GM21576 (cell line): ENCODE measurements around the gene USP32.
"Not testable (repeated sequence)": the region's sequence is repeated elsewhere in the genome, so short reads cannot be mapped to it uniquely, and the experiment has no call there.

ENCODE experiments used
- ATAC-seq: cut with Tn5 transposase; IDR thresholded peaks from one replicate; pipeline ENCODE4 v1.9.1; 2021; ENCODE audit warnings: mild to moderate bottlenecking, moderate library complexity; ENCODE audit not compliant: unreplicated experiment

USP32 gene

DNA sequence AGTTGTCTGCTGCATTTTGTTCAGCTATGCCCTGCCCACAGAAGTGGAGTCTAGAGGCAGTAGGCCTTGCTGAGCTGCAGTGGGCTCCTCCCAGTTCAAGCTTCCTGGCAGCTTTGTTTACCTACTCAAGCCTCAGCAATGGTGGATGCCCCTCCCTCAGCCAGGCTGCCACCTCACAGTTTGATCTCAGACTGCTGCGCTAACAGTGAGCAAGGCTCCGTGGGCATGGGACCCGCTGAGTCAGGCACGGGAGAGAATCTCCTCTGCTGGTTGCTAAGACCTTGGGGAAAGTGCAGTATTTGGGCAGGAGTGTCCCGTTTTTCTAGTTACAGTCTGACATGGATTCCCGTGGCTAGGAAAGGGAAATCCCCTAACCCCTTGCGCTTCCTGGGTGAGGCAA lies 49.4 kb downstream of the USP32 start:
- not testable (repeated sequence) for ATAC-seq

- no peak for ATAC-seq
Observed at GRCh38 chr17:60335289-60335688, 56.6 kb downstream of the USP32 start.

DNA sequence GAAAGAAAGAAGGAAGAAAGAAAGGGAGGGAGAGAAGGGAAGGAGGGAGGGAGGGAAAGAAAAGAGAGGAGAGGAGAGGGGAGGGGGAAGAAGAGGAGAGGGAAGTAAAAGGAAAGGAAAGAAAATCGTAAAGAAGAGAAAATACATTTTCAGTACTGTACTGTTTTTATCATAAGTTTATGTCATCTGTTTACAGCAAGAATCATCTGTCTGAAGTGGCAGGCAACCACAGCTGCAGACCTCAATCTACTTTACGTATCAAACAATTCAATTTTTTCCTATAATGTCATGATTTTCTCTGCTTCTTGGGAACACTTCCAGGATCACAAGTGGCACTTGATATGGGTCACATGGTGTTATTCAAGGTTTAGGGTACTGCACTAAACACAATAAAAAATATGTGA lies 58.3 kb downstream of the USP32 start:
- ATAC-seq, result no peak

DNA sequence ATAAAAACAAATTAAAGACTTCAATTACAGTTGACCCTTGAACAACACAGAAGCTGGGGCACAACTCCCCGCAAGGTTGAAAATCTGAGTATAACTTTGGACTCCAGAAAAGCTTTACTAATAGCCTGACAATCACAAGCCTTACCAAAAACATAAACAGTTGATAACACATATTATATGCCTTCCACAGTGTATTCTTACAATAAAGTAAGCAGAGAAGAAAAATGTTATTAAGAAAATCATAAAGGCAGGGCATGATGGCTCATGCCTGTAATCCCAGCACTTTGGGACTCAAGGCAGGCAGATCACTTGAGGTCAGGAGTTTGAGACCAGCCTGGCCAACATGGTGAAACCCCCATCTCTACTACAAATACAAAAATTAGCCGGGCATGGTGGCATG lies 58.9 kb downstream of the USP32 start:
- ATAC-seq, result not testable (repeated sequence)

DNA sequence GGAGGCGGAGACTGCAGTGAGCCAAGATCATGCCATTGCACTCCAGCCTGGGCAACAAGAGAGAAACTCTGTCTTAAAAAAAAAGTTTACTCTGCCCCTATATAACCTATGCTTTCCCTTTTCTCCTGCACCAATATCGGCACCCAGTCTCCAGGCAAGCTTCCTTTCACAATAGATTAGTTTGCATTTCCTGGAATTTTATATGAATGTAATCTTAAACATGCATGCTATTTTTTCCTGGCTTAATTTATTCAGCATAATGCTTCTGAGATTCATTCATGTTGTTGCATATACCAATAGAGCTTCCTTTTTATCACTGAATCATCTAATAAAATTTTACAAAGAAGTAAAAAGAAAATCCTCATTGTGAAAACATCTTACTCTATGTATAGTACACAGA lies 59.4 kb downstream of the USP32 start:
- ATAC-seq, result no peak

GRCh38 chr17:60330731-60331130 lies 61.2 kb downstream of the USP32 start:
- ATAC-seq, result no peak

DNA sequence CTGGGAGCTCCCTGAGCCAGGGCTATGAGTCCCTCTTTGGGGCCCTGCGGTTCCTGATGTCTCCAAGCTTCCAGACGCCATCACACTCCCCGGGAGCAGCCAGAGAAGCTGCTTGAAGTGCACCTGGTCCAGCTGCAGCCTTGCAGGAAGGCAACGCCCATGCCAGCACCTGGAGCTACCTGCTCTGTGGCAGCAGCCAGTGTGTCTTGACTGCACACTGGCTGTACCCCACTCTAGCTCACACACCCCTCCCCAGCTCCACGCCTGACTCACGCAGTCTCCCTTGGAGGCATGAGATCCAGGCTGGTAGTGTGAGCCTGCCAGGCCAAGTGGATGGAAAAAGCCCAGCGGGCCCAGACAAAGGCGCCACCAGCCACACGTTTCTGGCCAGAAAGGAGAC lies 63.3 kb downstream of the USP32 start:
- no peak for ATAC-seq

GRCh38 chr17:60327901-60328273 lies 64.0 kb downstream of the USP32 start:
- no peak for ATAC-seq

DNA sequence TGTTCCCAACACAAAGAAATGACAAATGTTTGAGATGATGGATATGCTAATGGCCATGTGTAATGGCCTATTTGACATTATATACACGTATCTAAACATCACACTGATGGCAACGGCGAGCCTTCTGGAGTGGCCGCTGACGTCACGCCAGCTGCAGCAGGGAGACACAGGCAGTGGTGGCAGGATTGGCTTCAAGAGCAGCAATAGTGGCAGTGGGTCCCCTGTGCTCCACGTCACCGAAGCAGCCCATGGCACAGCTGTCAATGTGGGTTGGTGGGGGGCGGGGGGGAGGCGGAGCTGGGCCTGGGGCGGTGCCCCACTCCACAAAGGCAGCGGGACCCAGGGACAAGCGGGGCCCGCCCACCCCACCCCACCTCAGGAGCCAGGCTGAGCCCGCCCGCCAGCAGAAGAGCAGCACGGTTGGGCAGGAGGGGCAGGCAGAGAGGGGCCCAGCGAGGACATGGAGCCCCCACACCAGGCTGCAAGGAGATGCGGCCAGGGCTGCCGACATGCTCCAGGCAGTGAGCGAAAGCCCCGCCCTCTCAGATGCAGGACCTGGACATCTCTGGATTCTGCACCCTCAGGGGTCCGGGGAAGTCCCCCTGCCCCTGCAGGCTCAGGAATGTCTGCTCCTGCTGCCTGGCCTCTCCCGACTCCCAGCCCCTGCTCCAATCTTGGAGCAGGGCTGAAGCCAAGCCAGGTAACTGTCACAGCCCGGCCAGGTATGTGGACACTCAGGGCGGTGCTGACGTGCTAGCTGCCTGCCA lies 64.6 kb downstream of the USP32 start:
- no peak for ATAC-seq

DNA sequence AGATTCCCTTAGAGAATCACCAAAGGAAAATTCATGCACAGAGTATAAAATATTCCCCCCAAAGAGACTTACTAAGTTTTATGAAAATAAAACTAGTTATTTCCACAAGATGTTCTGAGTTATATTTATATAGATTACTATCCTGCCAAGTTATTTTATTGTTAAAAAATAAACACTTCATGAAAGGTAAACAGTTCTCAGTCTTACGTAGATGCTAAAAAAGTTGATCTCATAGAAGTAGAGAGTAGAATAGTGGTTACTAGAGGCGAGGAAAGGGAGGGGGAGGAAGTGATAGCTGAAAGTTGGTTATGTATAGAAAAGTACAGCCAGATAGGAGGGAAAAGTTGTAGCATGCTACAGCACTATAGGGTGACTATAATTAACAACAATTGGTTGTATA lies 65.2 kb downstream of the USP32 start:
- no peak for ATAC-seq

DNA sequence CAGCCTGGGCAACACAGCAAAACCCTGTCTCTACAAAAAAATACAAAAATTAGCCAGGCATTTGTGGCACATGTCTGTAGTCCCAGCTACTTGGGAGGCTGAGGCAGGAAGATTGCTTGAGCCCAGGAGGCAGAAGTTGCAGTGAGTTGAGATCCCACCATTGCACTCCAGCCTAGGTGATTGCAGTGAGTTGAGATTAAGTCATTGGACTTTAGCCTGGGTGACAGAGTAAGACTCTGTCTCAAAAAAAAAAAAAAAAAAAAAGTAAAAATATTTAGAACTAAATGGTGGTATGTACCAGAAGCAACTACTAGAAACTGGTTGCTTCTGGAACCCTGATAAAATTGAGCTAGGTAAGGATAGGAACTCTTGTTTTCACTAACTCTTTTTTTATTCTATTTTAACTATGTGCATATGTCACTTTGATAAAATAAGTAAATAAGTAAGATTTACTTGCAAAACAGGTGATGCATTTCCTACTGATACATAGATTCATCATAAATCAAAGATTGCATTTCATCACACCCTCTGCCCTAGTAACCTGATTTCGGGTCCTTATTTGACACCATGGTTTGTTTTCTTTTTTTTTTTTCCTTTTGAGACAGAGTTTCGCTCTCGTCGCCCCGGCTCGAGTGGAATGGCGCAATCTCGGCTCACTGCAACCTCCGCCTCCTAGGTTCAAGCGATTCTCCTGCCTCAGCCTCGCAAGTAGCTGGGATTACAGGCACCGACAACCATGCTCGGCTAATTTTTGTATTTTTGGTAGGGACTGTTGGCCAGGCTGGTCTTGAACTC lies 66.0 kb downstream of the USP32 start:
- no peak for ATAC-seq

- no peak for ATAC-seq
Observed at GRCh38 chr17:60323754-60324153, 68.2 kb downstream of the USP32 start.

GRCh38 chr17:60322056-60322387 lies 69.9 kb downstream of the USP32 start:
- no peak for ATAC-seq

DNA sequence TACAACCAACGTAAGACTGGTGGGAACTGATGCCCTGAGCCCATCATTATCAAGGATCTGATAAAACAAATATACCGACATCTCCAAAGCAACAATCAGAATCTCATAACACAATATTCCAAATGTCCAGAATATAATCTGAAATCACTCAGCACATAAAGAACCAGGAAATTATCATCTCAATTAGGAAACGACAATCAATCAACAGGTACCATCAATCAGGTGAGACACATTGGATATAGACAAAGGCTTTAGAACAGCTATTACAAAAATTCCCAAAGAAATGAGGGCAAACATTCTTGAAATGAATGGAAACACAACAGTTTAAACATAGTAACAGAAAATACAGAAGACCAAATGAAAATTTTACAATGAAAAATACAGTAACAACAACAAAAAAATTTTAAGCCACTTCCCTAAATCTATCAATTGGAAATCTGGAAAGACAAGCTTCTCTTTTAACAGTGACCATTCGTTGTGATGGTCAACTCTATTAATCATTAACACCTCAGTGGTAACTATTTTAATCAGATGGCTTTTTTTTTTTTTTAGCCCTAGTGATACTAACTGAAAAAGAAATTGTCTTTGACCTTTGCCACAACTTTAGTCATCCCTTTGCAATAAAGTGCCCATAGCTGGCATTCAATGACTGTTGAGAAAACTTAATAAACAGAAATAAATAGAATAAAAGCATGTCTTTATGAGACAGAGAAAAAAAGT lies 70.4 kb downstream of the USP32 start:
- no peak for ATAC-seq

GRCh38 chr17:60318830-60319229 lies 73.1 kb downstream of the USP32 start:
- no peak for ATAC-seq

GRCh38 chr17:60318326-60318725 lies 73.6 kb downstream of the USP32 start:
- no peak for ATAC-seq

- no peak for ATAC-seq
Observed at GRCh38 chr17:60315650-60316049, 76.3 kb downstream of the USP32 start.

DNA sequence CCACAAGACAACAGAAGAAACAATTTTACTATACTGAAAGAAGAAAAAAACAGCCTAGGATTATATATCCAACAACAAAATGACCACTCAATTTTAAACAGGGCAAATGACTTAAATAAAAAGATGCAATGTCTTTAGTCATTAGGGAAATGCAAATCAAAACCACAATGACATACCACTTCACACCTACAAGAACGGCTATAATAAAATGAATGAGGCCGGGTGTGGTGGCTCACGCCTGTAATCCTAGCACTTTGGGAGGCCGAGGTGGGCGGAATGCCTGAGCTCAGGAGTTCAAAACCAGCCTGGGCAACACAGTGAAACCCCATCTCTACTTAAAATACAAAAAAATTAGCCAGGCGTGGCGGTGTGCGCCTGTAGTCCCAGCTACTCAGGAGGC lies 77.0 kb downstream of the USP32 start:
- peak; percentile 25 for ATAC-seq

DNA sequence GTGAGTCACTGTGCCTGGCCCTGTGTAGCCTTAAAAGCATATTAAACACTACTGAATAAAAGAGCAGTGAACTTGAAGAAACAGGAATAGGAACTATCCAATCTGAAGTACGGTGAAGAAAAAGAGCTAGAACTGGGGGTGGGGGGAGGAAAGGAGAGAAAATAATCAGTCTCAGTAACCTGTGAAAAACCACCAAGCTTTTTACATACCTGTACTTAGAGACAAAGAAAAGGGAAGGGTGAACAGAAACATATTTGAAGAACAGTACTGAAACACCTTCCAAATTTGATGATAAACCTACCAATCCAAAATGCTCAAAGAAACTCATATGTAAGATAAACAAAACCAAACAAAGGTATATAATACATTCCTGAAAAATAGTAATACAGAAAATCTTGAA lies 77.5 kb downstream of the USP32 start:
- ATAC-seq, result peak; percentile 59

GRCh38 chr17:60311936-60312335 lies 80.0 kb downstream of the USP32 start:
- ATAC-seq, result no peak

- ATAC-seq, result no peak
Observed at GRCh38 chr17:60311186-60311585, 80.7 kb downstream of the USP32 start.

DNA sequence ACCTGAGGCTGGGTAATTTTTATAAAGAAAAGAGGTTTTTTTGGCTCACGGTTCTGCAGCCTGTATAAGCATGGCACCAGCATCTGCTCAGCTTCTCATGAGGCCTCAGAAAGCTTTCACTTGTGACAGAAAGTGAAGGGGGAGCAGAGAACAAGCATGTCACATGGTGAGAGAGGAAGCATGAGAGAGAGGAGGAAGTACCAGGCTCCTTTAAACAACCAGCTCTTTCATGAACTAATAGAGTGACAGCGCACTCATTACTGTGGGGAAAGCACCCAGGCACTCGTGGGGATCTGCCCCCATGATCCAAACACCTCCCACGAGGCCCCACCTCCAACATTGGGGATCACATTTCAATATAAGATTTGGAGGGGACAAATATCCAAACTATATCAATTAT lies 86.8 kb downstream of the USP32 start:
- peak; percentile 77 for ATAC-seq
